Activated naive CD8-positive, alpha-beta T cell treated with anti-CD3 and anti-CD28 coated beads, Interleukin-2, amount 10 ng/mL, durations not matched to agents 7 days and 5 days (primary cell): Measurements from ENCODE around the gene KARS1. TPM values are rescaled to one million over a fixed set of nuclear protein-coding genes. Genes with fewer than 3 reads are reported as not detected.

Source experiments
- ATAC-seq: fragments of 150-1000 bp; cut with Tn5 transposase; one replicate; pipeline ENCODE4 v1.10.0; 2021; ENCODE audit warnings: low read depth, moderate library complexity
- POLR2A ChIA-PET: fragments of 350-600 bp; sonication (Branson Sonifier 250); formaldehyde crosslinking; loops from one replicate; lab custom pipeline; 2021; ENCODE audit warnings: antibody characterized with exemption; lab: Charles Lee
- DNase-seq: peaks from one replicate; pipeline ENCODE4 v3.0.0; 2021
- H3K27ac Mint-ChIP-seq: one replicate; pipeline ENCODE4 v1.8.0; 2022; ENCODE audit warnings: mild to moderate bottlenecking, mixed read lengths
- H3K27me3 Mint-ChIP-seq: one replicate; pipeline ENCODE4 v1.8.0; 2022; ENCODE audit warnings: mild to moderate bottlenecking, moderate library complexity, mixed read lengths
- H3K36me3 Mint-ChIP-seq: one replicate; pipeline ENCODE4 v1.8.0; 2021; ENCODE audit warnings: mild to moderate bottlenecking, mixed read lengths
- H3K4me1 Mint-ChIP-seq: one replicate; pipeline ENCODE4 v1.8.0; 2021; ENCODE audit warnings: mixed read lengths
- H3K4me3 Mint-ChIP-seq: one replicate; pipeline ENCODE4 v1.8.0; 2022; ENCODE audit warnings: mild to moderate bottlenecking, moderate library complexity, mixed read lengths
- H3K9me3 Mint-ChIP-seq: one replicate; pipeline ENCODE4 v1.8.0; 2021; ENCODE audit warnings: mixed read lengths
- total RNA-seq, 2 experiments: library from RNA; stranded (reverse); gene quantifications; one replicate each; pipeline ENCODE4 v1.2.3, GENCODE V29; 2021

The KARS1 gene
- total RNA-seq, 2 experiments from 2014 or later = 173 to 175 TPM

DNA sequence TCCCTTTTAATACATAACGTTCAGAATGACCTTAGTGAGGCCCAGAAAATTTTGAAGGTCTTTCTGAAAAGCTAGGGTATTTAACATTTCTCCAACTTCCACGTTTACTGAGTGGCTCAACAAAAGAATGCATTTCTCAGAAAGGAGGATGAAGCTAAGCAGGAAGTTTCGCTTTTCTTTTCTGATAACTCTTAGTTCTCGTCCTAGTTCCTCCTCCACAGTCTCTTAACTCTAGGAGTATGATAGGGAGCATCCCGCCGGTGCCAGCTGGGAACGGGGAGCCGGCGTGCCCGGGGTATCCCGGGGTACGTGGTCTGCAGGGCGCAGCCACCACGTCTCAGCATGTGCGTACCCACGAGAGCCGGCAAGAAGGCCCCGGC is 363 bp downstream of the KARS1 start:
- Mint-ChIP-seq H3K36me3 (peaks cover 16% of the 10 kb centered on the region), H3K27ac (peak overlapping the region; percentile 98), H3K4me1 (peaks cover 50% of the 10 kb centered on the region), H3K9me3 (no peaks in the 10 kb centered on the region), H3K27me3 (no peaks in the 10 kb centered on the region), H3K4me3 (peak overlapping the region; percentile 99)
- DNase-seq (no peak), ATAC-seq (peak; percentile 16)
- POLR2A ChIA-PET = interaction anchor here (0.6 to 4.4 kb wide), 22 partner anchors 9 to 1566 kb away, joined by 3 to 95 read pairs (median 4); partner anchors contain the start of genes ADAT1, CFDP1, GABARAPL2 and MON1B

DNA sequence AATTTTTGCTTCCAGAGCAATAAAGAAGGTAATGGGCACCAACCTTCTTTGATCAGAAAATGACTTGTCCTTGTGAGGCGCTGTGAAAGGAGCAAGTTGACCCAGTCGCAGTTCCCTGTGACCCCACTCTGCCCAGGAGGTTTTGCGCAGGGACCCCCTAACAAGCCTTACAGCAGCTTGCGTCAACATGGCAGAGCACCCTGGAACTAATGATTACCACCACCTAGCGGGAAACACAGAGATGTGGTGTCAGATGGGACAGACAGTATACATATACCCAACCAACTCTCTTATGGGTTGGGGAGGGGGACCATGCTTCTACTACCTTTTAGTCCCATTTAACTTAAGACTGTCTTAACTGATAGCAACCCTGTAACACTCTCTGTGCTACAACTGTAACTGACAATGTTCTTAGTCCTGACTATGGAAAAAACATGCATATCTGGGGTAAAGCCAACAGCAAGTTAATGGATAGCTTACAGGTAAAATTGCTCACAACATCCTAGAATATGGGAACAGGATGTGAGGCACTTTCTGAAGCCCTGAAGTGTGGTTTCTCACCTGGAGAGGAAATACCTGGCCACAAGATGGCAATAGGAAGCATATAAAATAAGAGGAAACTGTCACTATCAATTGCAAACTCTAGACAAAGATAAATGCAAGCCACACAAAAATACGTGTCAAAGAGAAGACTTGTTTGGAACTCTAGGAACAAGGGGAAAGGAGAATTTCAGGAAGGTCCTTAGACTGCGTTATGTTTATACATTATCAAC is 3.0 kb downstream of the KARS1 start:
- no peak for ATAC-seq
- POLR2A ChIA-PET = interaction anchor here (1.1 kb wide), 1 partner anchor 22 kb away, joined by 6 read pairs; the partner anchor contains the start of gene ADAT1
- no peaks in the 10 kb centered on the region for H3K9me3 Mint-ChIP-seq
- H3K4me1 Mint-ChIP-seq = peaks cover 35% of the 10 kb centered on the region
- peak overlapping the region; percentile 84 for H3K27ac Mint-ChIP-seq
- peaks cover 20% of the 10 kb centered on the region for H3K36me3 Mint-ChIP-seq
- H3K4me3 Mint-ChIP-seq = peak overlapping the region; percentile 78
- no peak for DNase-seq
- H3K27me3 Mint-ChIP-seq = no peaks in the 10 kb centered on the region

DNA sequence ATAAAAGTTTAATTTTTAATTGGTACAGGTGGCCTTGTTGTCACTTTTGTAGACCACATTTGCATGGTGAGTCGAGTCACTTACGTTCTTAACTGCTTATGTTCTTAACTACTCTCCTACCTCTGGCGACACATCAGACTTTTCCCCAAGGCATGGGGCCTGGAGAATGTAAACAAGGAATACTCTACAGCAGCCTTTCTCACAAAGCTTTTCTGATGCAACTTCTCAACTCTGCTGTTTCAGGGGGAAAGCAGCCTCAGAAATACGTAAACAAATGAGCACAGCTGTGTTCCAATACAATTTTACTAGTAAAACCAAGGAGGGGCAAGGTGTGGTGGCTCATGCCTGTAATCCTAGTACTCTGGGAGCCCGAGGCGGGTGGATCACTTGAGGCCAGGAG is 6.9 kb downstream of the KARS1 start:
- Mint-ChIP-seq H3K4me1 (peaks cover 35% of the 10 kb centered on the region), H3K4me3 (no peak overlapping the region), H3K36me3 (peaks cover 39% of the 10 kb centered on the region), H3K27ac (no peak overlapping the region), H3K9me3 (no peaks in the 10 kb centered on the region), H3K27me3 (no peaks in the 10 kb centered on the region)
- DNase-seq (no peak), ATAC-seq (no peak)
- POLR2A ChIA-PET = no interaction called here

DNA sequence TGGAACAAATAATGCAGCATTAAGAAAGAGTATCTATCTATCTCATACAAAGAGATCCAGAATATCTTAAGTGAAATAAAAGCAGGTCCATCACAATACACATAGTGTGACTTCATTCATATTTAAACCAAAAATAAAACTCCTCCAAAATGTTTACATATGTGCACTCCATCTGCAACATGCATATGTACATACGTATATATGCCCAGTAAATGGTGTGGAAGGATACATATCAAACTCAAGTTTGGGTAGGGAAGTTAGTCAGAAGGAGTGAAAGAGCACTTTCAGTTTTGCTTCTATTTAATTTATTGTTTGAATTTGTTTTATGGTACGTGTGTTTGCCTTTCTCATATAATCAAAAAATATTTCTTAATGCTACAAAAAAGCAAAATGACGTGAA is 12.4 kb downstream of the KARS1 start:
- no peaks in the 10 kb centered on the region for H3K27me3 Mint-ChIP-seq
- no peak for DNase-seq
- H3K36me3 Mint-ChIP-seq = peaks cover 48% of the 10 kb centered on the region
- POLR2A ChIA-PET = no interaction called here
- no peak overlapping the region for H3K4me3 Mint-ChIP-seq
- H3K4me1 Mint-ChIP-seq = peaks cover 17% of the 10 kb centered on the region
- ATAC-seq = no peak
- H3K27ac Mint-ChIP-seq = no peak overlapping the region
- no peaks in the 10 kb centered on the region for H3K9me3 Mint-ChIP-seq

DNA sequence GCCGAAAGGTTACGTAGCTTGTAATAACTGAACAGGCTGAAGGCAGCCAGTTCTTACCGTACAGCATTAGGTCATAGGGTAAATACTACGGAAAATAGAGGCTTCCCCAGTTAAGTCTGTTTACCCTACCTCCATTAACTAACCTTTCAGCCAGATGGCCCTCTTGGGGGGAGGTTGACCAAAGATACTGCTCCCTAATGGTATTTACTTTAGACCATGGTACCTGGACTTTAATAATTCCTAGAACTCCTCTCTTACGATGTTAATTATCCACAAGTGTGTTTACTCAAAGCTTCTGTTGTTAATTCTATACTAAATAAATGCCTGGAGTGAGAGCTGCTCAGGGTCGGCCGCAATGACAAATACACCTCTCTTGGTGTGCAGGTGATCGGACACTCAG is 14.6 kb downstream of the KARS1 start:
- POLR2A ChIA-PET = interaction anchor here (0.7 to 1.1 kb wide), 3 partner anchors 10 to 124 kb away, joined by 3 to 5 read pairs (median 4); partner anchors contain the start of genes ADAT1, KARS1 and TERF2IP
- Mint-ChIP-seq H3K36me3 (peaks cover 52% of the 10 kb centered on the region), H3K4me3 (no peak overlapping the region), H3K27ac (no peak overlapping the region), H3K27me3 (no peaks in the 10 kb centered on the region), H3K9me3 (no peaks in the 10 kb centered on the region), H3K4me1 (peaks cover 25% of the 10 kb centered on the region)
- ATAC-seq (no peak), DNase-seq (no peak)

DNA sequence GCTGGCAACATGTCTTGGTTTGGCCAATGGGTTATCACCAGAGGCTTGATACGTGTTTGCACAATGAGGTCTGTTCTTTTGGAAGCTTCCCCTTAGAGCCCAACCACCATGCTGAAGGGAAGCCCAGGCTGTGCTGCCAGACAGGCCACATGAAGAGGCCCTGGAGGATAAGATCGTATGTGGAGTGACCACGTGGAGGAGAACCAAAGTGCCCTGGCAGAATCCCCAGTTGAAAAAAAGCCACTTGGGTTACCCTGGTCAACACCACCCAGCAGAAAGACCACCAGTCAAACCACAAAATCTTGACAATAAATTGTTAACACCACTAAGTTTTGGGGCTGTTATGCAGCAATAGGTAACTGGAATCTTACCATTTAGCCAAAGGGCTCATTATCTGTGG is 17.4 kb downstream of the KARS1 start:
- no peak for ATAC-seq
- Mint-ChIP-seq H3K27me3 (no peaks in the 10 kb centered on the region), H3K4me1 (peaks cover 32% of the 10 kb centered on the region), H3K4me3 (no peak overlapping the region), H3K27ac (peak overlapping the region; percentile 12), H3K36me3 (peaks cover 53% of the 10 kb centered on the region), H3K9me3 (no peaks in the 10 kb centered on the region)
- DNase-seq = no peak
- POLR2A ChIA-PET = interaction anchor here (1.0 to 2.2 kb wide), 2 partner anchors 18 to 63 kb away, joined by 3 to 13 read pairs; partner anchors contain the start of genes KARS1 and TERF2IP

DNA sequence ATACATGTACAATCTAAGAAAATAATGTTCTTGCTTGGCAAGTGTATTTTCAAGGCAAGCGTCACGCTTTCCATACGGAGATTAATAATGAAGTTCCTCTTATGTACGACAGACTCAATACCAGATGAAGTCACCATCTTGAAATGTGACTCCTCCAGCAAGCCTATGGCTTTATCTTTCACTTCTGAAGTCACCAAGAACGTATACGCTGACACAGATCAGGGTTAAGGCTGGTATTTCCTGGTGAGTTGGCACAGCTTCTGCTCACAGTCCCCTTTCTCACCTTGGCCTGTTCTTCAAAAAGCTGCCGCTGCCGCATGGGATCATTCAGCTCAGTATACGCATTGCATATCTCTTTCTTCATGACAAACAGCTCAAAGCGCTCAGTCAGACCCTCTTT is 18.3 kb downstream of the KARS1 start:
- peaks cover 31% of the 10 kb centered on the region for H3K4me1 Mint-ChIP-seq
- H3K9me3 Mint-ChIP-seq = no peaks in the 10 kb centered on the region
- ATAC-seq (no peak), DNase-seq (no peak)
- POLR2A ChIA-PET = interaction anchor here (2.2 kb wide), 1 partner anchor 19 kb away, joined by 13 read pairs; the partner anchor contains the start of genes KARS1 and TERF2IP
- H3K27ac Mint-ChIP-seq = peak overlapping the region; percentile 80
- peaks cover 54% of the 10 kb centered on the region for H3K36me3 Mint-ChIP-seq
- H3K27me3 Mint-ChIP-seq = no peaks in the 10 kb centered on the region
- no peak overlapping the region for H3K4me3 Mint-ChIP-seq

DNA sequence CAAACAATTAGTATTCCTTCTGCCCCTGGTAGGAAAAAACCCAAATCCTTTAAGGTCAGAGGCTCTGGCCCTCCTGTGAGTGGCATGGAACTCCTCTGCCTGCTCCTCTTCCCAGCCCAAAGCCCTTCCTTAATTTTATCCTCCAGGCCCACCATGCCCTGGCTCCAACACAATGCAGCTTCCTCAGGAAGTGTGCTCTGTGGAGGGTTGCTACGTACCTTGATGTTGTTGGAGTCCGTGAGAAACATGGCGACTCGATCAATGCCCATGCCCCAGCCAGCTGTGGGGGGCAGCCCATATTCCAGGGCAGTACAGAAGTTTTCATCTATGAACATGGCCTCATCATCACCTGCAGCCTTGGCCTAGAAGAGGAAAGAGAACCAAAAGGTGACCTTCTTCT is 19.1 kb downstream of the KARS1 start:
- H3K4me1 Mint-ChIP-seq = peaks cover 31% of the 10 kb centered on the region

DNA sequence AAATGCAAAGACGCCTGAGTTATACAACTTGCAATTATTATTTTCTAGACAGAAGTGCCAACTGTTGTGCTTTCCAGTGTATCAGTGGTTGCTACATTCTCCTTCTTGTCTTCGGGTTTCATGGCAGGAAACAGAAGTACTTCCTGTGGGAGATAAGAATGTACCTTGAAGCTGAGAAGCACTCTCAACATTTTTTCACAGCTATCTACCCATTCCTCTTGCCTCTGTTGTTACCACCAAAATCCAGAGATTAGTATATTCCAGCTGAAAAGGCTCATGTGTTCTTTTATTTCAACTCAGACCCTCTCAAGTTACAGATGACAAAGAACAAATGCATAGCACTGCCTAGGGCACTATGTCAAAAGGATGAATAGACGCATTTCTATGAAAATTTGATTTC is 19.6 kb downstream of the KARS1 start:
- Mint-ChIP-seq H3K4me3 (peak overlapping the region; percentile 51), H3K9me3 (no peaks in the 10 kb centered on the region), H3K27me3 (no peaks in the 10 kb centered on the region), H3K27ac (peak overlapping the region; percentile 85), H3K4me1 (peaks cover 31% of the 10 kb centered on the region), H3K36me3 (peaks cover 46% of the 10 kb centered on the region)
- DNase-seq (no peak), ATAC-seq (no peak)
- POLR2A ChIA-PET = interaction anchor here (1.2 kb wide), 1 partner anchor 10 kb away, joined by 5 read pairs; no protein-coding TSS in a partner anchor

More for the DNA sequence above, 19.1 kb downstream of the KARS1 start:
- POLR2A ChIA-PET = interaction anchor here (1.2 kb wide), 1 partner anchor 10 kb away, joined by 5 read pairs; no protein-coding TSS in a partner anchor
- Mint-ChIP-seq H3K4me3 (peak overlapping the region; percentile 51), H3K27ac (peak overlapping the region; percentile 85), H3K9me3 (no peaks in the 10 kb centered on the region), H3K36me3 (peaks cover 47% of the 10 kb centered on the region), H3K27me3 (no peaks in the 10 kb centered on the region)
- no peak for ATAC-seq
- DNase-seq = no peak

DNA sequence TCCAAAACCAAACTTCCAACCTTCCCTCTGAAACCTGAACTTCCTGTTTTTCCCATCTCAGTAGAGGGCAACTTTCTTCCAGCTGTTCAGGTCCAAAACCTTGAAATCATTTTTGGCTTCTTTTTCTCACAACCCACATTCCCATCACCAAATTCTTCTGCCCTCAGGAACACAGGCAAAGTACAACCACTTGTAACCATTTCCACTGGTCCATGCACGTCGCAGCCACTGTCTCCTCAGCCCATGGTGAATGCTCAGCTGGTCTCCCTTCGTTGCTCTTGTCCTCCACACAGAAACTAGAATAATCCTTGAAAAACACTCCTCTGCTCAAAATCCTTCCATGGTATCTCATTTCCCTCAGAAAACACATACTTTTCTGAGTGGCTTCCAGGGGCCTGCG is 20.7 kb downstream of the KARS1 start:
- no peak for DNase-seq
- Mint-ChIP-seq H3K4me1 (peaks cover 40% of the 10 kb centered on the region), H3K27ac (peak overlapping the region; percentile 74), H3K4me3 (no peak overlapping the region), H3K36me3 (peaks cover 46% of the 10 kb centered on the region), H3K9me3 (no peaks in the 10 kb centered on the region), H3K27me3 (no peaks in the 10 kb centered on the region)
- ATAC-seq = no peak
- POLR2A ChIA-PET = interaction anchor here (0.6 to 1.0 kb wide), 2 partner anchors 21 to 924 kb away, joined by 3 read pairs; partner anchors contain the start of genes KARS1 and TERF2IP

DNA sequence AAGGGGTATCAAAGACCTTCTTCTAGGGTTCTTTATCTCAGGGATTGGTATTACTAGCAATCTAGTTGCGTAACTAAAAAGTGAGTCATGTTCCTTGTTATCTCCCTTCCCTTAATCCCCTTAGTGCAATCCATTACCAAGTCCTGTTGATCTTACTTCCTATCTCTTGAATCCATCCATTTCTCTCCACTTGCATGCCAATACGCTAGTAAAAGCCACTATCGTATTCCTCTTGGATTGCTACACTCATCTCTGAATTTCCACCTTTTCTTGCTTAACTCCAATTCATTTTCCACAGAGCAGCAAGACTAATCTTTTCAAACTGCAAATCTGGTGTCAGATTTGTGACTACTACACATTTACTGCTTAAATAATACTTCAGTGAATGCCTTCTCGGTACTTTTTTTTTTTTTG is 22.5 kb downstream of the KARS1 start:
- peaks cover 48% of the 10 kb centered on the region for H3K4me1 Mint-ChIP-seq
- H3K4me3 Mint-ChIP-seq = no peak overlapping the region
- no peaks in the 10 kb centered on the region for H3K27me3 Mint-ChIP-seq
- POLR2A ChIA-PET = no interaction called here
- H3K27ac Mint-ChIP-seq = peak overlapping the region; percentile 35
- ATAC-seq = no peak
- H3K36me3 Mint-ChIP-seq = peaks cover 42% of the 10 kb centered on the region
- DNase-seq = no peak
- H3K9me3 Mint-ChIP-seq = no peaks in the 10 kb centered on the region

DNA sequence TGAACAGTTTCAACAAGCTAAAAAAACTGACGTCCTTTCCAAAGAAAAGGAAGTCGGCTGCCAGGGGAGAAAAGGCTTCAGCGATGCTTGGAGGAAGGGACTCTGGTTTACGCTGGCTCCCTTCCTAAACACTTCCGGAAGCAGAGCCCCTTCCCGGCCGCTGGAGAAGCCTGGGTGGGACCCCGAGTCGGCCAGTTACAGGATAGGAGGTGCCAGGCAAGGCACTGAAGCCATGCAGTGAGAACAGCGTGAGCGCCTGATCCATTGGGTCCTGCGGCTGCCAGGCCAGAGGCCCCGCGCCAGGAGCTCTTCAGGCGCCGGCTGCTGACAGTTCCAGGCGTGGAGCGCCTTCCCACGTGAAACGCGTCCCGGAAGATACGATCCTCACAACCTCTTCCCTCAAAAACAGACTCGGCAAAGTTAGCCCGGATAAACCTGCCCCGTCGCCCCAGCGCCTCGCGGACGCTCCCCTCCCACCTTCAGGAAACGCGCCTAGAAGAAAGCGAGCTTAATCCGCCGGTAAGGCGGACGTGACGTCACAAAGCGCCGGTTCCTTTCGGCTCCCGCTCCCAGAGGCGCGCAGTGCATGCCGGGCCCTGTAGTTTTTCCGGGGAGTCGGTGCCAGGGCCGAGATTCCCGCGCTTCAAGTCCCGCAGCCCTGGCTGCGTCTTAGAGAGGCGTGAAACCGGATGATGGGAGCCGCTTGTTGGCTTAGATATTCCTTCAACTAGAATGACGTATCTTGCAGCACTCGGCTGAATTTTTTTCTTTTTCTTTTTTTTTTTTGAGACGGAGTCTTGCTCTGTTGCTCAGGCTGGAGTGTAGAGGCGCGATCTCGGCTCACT is 24.5 kb downstream of the KARS1 start, which contains the start of gene ADAT1:
ADAT1 (minus strand) TSS at position 521 of the 845 bp plus-strand sequence. CDS start 2,482 bp downstream, outside the sequence.
- POLR2A ChIA-PET = interaction anchor here (0.6 to 5.3 kb wide), 16 partner anchors 8 to 202 kb away, joined by 3 to 95 read pairs (median 6); partner anchors contain the start of genes CFDP1, GABARAPL2, KARS1 and TERF2IP
- ATAC-seq (peak; percentile 95), DNase-seq (peak; percentile 95)
- peak within 1 kb of the TSS; percentile 97 for H3K4me3 Mint-ChIP-seq
- H3K27ac Mint-ChIP-seq = peak within 1 kb of the TSS; percentile 97
- H3K4me1 Mint-ChIP-seq = peaks cover 37% of the 10 kb centered on the region
- no peaks in the 10 kb centered on the region for H3K9me3 Mint-ChIP-seq
- H3K27me3 Mint-ChIP-seq = no peaks in the 10 kb centered on the region
- peaks cover 32% of the 10 kb centered on the region for H3K36me3 Mint-ChIP-seq

DNA sequence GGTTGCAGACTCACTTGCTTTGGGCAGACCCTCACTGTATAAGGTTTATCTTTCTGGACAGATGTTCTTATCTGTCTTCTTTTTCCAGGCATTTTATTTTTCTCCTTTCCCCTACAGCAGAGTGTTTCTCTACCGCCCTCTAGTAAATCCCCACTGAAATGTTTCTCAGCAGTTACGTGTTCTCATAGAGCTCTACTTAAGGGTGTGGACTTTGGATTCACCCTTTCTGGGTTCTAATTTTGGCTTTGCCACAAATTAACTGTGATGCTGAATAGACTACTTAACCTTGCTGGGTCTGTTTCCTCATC is 26.3 kb downstream of the KARS1 start:
- peaks cover 26% of the 10 kb centered on the region for H3K36me3 Mint-ChIP-seq
- peak overlapping the region; percentile 4 for H3K27ac Mint-ChIP-seq
- H3K4me1 Mint-ChIP-seq = peaks cover 25% of the 10 kb centered on the region
- ATAC-seq (no peak), DNase-seq (no peak)
- POLR2A ChIA-PET = interaction anchor here (0.7 to 5.3 kb wide), 3 partner anchors 27 to 104 kb away, joined by 3 to 95 read pairs (median 19); partner anchors contain the start of genes KARS1, TERF2IP and TMEM231
- no peaks in the 10 kb centered on the region for H3K9me3 Mint-ChIP-seq
- peak overlapping the region; percentile 9 for H3K4me3 Mint-ChIP-seq
- no peaks in the 10 kb centered on the region for H3K27me3 Mint-ChIP-seq
